ENCODE measurements around the gene LPP. TPM values are rescaled to one million over a fixed set of nuclear protein-coding genes. Genes with fewer than 3 reads are reported as not detected.

The LPP gene
- total RNA-seq, 3 donors from 2014 or later: 262 to 816 (median 325) TPM

- Histone ChIP-seq H3K36me3 (ENCODE audit: low read depth) (no peaks in the 10 kb centered on the region), H3K9me3 (no peaks in the 10 kb centered on the region), H3K4me1 (ENCODE audit: low read depth) (peaks cover 3% of the 10 kb centered on the region), H3K4me3 (no peak overlapping the region)
- DNase-seq: no peak
- intact Hi-C loops (cut with DNase I, micrococcal nuclease): no loop called here
- TF ChIP-seq CTCF (IDR thresholded peaks at IDR 0.05): no peak
- ATAC-seq: peak; percentile 76
These were observed 663.4 kb downstream of the LPP start for GRCh38 chr3:188817103-188817934.

GRCh38 chr3:188817935-188818269 is 663.9 kb downstream of the LPP start:
- Histone ChIP-seq H3K36me3 (ENCODE audit: low read depth) (no peaks in the 10 kb centered on the region), H3K9me3 (no peaks in the 10 kb centered on the region), H3K4me3 (no peak overlapping the region), H3K4me1 (ENCODE audit: low read depth) (peaks cover 3% of the 10 kb centered on the region)
- intact Hi-C loops (cut with DNase I, micrococcal nuclease): no loop called here
- no peak for TF ChIP-seq CTCF (IDR thresholded peaks at IDR 0.05)
- ATAC-seq (no peak), DNase-seq (no peak)

- Histone ChIP-seq H3K4me1 (ENCODE audit: low read depth) (peaks cover 3% of the 10 kb centered on the region), H3K9me3 (no peaks in the 10 kb centered on the region), H3K4me3 (no peak overlapping the region), H3K36me3 (ENCODE audit: low read depth) (no peaks in the 10 kb centered on the region)
- no peak for ATAC-seq
- no peak for DNase-seq
- intact Hi-C loops (cut with DNase I, micrococcal nuclease): no loop called here
- TF ChIP-seq CTCF (IDR thresholded peaks at IDR 0.05): no peak
These were observed 664.3 kb downstream of the LPP start for GRCh38 chr3:188818282-188818681.

GRCh38 chr3:188819939-188820338 is 666.0 kb downstream of the LPP start:
- ATAC-seq (peak; percentile 33), DNase-seq (no peak)
- H3K4me3 ChIP-seq: no peak overlapping the region
- intact Hi-C loops (cut with DNase I, micrococcal nuclease): no loop called here
- no peaks in the 10 kb centered on the region for H3K36me3 ChIP-seq (ENCODE audit: low read depth)
- no peaks in the 10 kb centered on the region for H3K9me3 ChIP-seq
- no peak for TF ChIP-seq CTCF (IDR thresholded peaks at IDR 0.05)
- H3K4me1 ChIP-seq (ENCODE audit: low read depth): peaks cover 3% of the 10 kb centered on the region

GRCh38 chr3:188822004-188822403 is 668.0 kb downstream of the LPP start:
- DNase-seq (no peak), ATAC-seq (no peak)
- peaks cover 3% of the 10 kb centered on the region for H3K4me1 ChIP-seq (ENCODE audit: low read depth)
- TF ChIP-seq CTCF (IDR thresholded peaks at IDR 0.05): no peak
- H3K9me3 ChIP-seq: no peaks in the 10 kb centered on the region
- H3K36me3 ChIP-seq (ENCODE audit: low read depth): no peaks in the 10 kb centered on the region
- no peak overlapping the region for H3K4me3 ChIP-seq
- intact Hi-C loops (cut with DNase I, micrococcal nuclease): no loop called here
